GM19467 (cell line): Measurements from ENCODE around the gene MBOAT7.
A peak's percentile ranks its signal among the peaks of the same experiment; 100 is the strongest.

Experiments
- ATAC-seq: cut with Tn5 transposase; IDR thresholded peaks from one replicate; pipeline ENCODE4 v1.9.1; 2021; ENCODE audit warnings: mild to moderate bottlenecking, moderate library complexity; ENCODE audit not compliant: unreplicated experiment

The MBOAT7 gene

DNA sequence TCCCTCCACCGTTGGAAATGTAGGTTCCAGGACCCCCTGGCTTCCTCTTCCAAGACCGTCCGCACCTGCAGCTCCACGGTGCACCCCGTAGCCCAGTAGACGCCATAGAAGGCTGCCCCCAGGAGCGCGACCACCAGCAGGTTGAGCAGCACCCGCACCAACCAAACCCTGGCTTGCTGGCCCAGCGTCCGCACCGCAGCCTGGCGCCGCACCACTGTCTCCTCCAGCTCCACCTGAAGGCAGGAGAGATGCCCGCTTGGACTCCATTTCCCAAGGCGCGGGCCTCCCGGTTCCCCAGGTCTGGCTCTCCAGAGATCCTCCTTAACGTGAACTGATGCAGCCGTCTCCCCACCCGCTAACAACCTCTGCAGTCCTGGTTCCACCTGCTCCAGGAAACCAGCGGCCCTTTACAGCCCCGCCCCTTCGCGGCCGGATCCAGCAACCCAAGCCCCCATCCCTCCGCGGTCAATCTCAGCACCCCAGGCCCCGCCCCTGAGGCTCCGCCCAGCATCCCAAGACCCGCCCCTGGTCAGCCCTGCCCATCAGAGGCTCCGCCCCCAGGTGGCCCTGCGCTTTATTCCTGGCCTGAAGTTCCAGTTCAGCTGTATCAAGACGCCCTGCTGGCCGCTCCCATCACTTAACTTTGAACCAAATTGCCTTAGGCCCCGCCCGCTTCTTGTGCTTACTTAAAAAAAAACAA lies 24.9 kb downstream of the MBOAT7 start:
- no peak for ATAC-seq

DNA sequence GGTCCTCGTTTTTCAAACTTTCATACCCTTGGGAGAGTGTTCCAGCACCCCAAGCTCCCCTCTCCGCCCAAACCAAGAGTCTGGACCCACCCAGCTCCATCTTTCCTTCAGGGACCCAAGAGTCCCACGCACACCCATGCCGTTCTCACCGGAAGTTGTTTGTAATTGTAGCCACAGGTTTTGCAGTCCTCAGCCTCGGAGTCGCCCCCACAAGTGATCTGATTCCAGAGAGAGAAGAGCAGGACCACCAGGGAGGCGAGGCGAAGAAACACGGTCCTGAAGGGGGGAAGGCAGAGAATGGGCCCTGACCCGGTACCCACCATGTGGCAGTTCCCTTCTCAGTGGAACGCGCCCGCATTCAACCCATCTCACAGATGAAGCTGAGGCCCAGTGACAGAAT lies 26.5 kb downstream of the MBOAT7 start:
- ATAC-seq, result no peak

DNA sequence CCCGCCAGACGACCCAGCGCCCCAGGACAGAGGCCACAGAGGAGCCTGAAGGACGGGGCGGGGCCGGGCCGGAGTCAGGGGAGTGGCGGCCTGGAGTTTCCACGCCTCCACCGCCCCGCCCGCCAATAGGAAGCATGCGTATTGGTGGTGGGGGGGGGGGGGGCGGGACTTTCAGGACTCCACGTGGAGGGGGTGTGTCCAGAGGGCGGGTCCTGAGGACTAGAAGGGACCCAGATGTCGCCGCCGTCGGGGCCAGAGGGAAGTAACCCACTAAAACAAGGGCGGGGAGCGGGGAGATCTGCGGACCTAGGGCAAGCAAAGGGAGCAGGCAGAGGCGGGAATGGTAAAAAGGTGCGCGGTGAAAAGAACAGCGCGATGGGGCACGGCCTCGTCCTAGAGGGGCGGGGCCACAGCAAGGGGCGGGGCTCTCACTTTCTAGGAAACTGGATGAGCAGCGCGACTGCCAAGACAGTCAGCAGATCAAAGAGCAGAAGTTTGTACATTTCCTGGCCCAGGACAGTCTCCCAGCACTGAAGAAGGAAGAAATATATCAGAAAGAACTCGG lies 27.1 kb downstream of the MBOAT7 start:
- no peak for ATAC-seq

DNA sequence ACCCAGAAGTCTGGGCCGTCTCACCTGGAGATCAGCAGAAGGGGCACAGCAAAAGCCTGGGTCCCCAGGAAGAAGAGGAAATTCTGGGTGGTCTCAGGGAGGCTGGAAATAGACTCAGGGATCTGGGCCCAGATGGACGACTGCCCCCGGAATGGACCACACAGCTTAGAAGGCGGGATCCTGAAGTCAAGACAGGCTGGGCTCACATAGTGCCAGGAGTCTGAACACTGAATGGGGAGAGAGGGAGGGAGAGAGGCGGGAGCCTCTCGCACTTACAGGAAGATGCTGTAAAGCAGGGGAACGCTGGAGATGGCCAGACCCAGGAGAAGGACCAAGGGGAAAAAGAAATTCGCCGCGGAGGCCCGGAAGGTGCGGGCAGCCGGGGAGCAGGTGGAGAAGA lies 28.5 kb downstream of the MBOAT7 start:
- no peak for ATAC-seq

DNA sequence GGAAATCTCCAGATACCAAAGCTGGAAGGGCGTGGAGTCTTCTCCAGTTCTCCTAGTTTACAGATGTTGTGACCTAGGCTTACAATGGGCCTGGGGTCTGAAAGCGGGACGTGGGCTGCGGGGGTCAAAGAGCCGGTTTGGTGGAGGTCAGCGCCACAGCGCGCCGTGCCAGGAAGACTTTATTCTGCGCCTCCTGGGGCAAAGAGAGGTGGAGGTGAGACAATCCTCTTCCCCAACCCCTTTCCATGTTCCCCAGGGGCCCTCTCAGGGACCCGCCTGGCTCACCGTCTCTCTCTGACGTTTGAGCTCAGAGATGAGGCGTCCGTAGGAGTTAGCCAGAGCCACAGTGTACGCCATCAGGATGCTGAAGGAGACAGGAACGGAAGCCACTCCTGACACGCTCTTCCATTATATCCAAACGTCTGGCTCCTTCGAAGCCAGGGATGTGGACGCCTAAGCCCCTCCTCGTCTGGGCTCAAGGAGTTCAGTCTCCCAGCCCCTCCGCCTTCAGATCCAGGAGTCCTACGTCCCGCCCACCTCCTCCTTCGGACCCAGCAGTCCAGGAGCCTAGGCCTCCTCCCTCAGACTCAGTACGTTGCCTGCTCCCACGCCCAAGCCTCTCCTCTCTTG lies 29.1 kb downstream of the MBOAT7 start:
- ATAC-seq, result no peak

DNA sequence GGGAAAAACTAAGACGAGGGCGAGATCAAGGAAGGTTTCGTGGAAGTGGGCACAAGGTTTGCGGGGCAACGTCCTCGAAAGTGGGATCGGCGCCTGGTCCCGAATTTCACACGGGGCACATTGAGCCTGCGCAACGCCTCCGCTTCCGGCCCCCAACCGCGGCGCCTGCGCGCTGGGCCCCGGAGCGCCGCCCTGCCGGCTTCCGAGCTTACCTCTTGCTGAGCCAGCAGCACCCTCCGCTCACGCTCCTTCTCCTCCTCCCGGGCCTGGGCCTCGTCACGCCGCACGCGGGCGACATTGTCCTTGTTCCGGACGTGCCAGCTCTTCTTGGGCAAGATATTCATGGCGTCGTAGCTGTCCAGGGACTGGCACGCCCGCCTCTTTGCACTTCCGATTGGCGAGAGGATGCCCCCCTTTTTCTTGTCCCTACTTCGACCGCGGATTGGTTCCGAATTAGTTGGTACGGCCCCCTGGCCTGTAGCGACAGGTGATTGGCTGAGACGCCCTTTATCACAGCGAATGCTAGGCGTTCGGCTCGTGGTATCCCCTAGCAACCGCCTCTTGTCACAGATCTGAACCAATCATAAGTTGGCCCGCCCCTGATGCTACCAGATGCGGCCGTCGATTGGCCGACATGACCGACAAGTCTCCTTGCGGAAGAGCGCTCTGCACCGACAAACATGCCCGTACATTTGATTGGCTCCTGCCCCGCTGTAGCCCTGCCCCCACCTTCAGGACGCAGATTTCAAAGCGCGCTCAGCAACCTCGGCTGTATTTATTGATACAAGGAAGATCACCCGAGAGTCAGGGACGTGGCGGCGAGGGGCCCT lies 29.8 kb downstream of the MBOAT7 start, which contains the start of gene LENG1:
TSS of gene LENG1 (minus strand) at position 370 of the 830 bp plus-strand sequence. CDS start at position 344, 26 bp downstream.
- ATAC-seq, result peak; percentile 88

DNA sequence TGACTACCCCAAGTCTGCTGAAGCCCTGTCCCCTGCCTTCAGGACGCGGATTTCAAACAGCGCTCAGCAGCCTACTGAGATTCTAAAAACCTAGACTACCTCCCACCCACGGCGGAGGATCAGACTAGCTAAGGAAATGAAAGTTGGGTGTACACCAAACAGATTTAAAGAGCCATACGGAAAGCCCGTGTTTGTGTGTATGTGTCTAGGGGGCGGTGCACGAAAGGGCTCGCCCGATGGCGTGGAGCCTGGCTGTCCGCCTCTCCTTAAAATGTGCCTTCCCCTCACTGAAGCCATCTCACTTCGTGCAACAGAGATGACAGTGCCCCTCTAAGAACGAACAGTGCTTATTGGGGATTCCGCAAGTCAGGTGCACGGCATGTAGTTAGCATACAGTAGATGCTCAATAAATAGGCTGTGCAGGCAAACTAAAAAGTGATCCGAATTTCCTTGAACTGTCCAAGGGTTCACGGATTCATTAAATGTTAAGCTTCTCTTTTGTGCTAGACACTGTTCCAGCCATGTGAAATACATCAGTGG lies 30.5 kb downstream of the MBOAT7 start:
- ATAC-seq, result no peak

DNA sequence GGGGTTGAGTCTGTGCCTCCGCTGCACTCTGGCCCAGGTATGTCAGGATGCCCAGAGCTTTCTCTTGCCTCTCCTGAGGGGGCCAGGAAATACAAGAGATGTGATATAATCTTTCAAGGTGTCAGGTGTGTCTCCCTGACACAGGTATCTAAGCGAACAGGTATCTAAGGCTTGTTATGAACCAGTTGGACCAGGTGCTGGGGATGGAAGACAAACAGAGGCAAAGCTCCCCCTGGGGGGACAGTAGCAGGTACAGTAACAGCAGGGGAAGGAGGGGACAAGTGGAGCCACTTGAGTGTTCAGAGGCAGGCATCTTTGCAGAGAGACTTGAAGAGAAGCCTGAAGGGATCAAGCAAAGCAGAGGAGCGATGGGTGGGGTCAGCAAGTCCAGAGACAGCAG lies 32.4 kb downstream of the MBOAT7 start:
- ATAC-seq, result no peak

DNA sequence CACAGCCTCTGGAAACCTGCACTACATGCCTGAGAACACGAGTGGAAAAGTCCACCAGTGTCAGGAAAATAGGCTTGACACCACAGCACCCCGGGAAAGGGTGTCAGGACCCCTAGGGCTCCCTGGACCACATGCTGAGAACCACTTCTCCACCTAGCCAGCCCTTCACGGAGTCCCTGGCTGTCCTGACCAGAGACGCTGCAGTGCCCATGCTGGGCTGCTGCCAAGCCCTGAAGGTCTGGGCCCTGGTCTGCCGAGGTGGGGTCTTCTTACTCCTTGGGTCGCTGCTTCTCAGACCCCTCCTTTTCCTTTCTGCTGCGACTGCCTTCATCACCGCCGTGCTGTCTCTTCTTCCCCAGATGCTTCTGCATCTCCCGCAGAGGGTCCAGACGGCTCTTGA lies 32.9 kb downstream of the MBOAT7 start:
- no peak for ATAC-seq

DNA sequence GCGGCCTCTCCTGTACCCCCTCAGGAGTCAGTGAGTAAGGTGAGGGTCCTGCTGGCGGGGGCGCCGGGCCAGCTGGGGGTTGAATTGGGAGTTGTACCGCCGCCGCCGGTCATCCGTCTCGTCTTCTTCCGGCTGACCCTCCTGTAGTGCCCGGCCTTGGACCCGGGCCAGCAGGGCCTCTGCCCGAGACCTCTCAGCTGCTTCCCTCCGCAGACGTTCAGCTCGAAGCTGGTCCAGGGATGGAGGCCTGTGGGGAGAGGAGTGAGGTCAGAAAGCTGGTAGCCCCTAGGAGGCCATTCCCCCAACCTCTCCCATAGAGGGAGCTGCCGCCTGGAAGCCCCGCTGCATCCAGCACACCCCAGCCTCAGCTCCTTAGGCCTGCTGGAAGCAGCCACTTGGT lies 33.7 kb downstream of the MBOAT7 start:
- no peak for ATAC-seq

DNA sequence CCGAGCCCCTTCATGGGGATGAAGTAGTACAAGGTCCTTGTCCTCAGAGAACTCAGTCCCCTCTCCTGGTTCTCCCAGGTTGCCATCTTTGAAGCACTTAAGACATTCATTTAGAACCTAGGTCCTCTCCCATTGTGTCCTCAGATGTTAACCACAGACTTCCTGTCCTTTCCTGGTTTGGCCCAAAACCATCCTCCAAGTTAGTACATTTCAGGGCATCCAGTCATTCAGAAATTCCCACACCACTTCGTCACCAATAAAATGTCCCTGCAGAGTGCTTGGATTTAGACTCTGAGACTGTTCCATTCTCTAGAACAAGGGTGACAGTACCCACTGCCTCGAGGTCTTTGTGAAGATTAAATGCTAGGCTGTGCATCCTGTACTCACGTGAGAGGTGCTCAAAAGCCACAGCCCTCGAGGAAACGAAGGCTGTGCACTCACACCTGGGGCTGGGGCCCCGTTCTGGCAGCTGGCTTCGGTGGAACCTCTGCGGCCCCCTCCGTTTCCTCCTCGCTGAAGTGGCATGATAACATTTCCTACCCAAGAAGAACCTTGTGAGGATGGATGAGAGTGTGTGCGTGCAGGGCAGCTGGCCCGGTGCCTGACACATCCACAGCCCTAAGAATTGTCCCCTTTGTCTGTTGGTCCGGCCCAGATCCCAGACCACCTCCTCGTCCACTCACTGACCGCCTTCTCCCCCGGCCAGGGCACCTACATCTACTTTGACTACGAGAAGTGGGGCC lies 34.6 kb downstream of the MBOAT7 start:
- ATAC-seq, result no peak

DNA sequence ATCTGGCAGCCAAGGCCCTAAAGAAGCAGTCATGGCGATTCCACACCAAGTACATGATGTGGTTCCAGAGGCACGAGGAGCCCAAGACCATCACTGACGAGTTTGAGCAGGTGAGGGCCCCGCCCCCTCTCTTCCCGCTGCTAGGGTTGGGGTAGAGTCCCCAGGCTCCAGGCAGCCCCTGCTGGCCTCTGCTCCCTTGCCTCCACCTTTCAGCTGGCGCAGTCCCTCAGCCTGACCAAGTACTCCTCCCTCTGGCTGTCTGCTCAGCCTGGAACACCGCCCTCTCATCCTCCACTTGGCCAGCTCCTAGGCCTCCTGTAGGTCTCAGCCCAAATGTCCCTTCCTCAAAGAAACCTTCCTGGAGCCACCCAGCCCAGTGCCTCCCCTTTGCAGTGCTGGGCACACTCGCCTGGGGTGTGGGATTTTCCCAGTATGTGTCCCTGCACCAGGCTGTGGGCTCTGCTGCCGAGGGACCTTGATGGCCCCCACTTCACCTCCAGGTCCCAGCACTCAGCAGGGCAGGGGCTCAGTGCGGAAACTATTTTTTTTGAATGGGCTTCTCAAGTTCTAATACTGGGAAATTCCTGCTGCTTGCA lies 35.6 kb downstream of the MBOAT7 start:
- no peak for ATAC-seq

DNA sequence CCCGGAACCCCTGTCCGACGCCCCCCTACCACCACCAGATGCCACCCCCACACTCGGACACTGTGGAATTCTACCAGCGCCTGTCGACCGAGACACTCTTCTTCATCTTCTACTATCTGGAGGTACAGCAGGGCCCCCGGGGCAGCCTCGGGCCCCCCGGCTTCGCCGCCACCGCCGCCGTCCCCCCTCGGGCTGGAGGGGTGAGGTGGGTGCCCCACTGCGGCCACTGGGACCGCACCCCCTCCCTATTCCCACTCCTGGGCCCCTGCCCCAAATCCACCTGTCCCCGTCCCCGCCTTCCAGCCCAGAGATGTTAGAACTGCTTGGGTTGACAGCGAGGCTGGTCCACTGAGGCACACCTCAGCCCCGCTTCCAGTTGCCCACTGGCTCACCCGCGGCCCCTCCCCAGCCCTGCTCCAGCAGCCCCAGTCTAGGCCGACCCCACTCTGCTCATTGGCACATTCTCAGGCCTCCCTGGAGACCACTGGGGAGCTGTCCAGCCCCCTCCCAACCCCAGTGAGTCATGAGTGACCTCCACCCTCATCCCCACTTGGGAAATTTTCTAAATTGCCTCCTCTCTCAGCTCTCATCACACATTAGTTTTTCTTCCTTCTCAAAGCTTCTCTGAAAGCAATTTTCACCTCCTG lies 36.4 kb downstream of the MBOAT7 start:
- no peak for ATAC-seq

DNA sequence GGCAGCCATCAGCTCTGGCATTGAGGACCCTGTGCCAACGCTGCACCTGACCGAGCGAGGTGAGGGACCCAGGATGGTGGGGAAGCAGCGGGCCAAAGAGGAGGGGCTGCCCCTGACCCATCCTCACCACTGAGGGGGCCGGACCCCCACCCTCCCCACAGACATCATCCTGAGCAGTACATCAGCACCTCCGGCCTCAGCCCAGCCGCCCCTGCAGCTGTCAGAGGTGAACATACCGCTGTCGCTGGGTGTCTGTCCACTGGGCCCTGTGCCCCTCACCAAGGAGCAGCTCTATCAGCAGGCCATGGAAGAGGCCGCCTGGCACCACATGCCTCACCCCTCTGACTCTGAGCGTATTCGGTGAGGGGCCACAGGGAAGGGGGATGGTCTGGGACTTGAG lies 37.1 kb downstream of the MBOAT7 start:
- ATAC-seq, result no peak

DNA sequence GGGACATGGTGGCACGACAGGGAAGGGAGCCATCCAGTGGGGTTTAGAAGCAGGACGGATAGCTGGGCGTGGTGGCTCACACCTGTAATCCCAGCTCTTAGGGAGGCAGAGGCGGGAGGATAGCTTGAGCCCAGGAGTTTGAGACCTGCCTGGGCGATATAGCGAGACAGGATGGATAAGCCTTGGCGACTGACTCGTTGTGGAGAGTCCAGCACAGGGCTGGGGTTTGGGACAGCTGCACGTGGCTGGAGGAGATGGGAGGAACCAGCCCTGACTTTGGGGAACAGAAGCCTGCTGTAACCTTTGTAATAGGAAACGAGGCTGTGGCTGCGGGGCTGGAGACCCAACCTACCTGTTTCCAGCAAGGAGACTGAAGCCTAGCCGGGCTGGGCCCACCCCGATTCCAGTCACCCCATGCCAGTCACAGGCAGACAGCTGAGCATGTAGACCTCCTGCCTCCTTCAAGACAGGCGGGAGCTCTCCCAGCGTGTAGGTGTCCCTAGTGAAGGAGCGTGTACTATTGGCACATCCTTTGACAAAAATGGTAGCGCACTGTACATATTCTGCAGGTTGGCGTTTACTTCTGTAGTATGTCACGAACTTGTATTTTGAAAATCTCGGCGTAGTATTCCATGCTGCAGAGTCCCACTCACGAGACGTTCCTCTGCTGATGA lies 37.9 kb downstream of the MBOAT7 start:
- no peak for ATAC-seq

DNA sequence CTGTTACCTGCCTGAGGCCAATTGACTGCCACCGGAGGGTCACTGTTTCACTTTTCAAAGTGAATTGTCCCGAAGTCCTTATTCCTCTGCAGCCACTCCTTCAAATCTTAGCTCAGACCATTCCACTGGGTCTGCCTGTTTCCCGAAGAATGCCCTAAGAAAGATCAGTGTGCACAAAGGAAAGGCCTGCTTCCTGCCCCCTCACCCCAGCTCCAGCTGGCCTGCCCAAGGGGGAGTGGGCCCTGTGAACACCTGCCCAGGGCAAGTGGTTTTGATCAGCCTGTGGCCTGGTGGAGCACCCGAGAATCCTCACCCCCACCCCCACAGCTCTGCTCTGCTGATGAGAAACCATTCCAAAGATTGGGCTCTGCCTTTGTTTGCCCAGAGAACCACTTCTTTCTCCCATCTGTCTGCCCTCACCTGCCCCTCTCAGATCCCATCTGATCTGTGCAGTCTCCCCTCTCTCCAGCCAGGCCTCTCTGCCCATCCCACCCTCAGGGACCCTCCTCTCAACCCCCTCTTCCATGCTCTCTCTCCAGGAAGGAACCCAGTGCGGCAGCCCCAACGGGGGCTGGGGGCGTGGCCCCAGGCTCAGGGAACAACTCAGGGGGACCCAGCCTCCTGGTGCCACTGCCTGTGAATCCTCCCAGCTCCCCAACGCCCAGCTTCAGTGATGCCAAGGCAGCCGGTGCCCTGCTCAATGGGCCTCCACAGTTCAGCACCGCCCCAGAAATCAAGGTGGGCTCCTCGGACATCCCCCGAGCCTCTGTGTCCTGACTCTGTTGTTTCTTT lies 40.2 kb downstream of the MBOAT7 start:
- no peak for ATAC-seq

DNA sequence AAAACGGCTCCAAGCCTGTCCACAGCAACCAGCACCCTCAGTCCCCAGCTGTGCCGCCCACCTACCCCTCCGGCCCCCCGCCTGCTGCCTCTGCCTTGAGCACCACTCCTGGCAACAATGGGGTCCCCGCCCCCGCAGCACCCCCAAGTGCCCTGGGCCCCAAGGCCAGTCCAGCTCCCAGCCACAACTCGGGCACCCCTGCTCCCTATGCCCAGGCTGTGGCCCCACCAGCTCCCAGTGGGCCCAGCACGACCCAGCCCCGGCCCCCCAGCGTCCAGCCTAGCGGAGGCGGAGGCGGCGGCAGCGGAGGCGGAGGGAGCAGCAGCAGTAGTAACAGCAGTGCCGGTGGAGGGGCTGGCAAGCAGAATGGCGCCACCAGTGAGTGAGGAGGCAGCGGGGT lies 41.2 kb downstream of the MBOAT7 start:
- no peak for ATAC-seq

DNA sequence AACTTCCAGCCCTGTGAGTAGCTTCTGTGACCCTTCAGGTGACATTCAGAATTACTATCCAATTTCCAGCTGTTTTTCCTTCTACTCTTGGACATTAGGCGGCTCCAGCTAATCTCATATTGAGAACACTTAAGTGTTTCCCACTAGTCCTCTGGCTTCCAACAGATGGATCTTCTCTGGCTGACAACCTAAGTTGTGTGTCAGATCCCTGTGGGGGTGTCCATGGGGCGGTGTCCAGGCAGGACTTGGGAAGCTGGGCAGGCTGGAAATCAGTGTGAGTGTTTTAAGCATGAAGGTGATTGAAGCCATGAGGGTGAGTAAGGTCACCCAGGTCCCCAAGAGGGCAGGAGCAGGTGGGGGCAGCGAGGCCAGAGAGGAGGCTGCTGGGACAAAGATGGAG lies 41.7 kb downstream of the MBOAT7 start:
- no peak for ATAC-seq
